GM19035 (cell line): ENCODE results near the gene BLTP1.
"Not testable (repeated sequence)": the region's sequence is repeated elsewhere in the genome, so short reads cannot be mapped to it uniquely, and the experiment has no call there.

ENCODE experiments used
- ATAC-seq: cut with Tn5 transposase; IDR thresholded peaks from one replicate; pipeline ENCODE4 v1.9.1; 2021; ENCODE audit not compliant: unreplicated experiment

The BLTP1 gene, protein sequence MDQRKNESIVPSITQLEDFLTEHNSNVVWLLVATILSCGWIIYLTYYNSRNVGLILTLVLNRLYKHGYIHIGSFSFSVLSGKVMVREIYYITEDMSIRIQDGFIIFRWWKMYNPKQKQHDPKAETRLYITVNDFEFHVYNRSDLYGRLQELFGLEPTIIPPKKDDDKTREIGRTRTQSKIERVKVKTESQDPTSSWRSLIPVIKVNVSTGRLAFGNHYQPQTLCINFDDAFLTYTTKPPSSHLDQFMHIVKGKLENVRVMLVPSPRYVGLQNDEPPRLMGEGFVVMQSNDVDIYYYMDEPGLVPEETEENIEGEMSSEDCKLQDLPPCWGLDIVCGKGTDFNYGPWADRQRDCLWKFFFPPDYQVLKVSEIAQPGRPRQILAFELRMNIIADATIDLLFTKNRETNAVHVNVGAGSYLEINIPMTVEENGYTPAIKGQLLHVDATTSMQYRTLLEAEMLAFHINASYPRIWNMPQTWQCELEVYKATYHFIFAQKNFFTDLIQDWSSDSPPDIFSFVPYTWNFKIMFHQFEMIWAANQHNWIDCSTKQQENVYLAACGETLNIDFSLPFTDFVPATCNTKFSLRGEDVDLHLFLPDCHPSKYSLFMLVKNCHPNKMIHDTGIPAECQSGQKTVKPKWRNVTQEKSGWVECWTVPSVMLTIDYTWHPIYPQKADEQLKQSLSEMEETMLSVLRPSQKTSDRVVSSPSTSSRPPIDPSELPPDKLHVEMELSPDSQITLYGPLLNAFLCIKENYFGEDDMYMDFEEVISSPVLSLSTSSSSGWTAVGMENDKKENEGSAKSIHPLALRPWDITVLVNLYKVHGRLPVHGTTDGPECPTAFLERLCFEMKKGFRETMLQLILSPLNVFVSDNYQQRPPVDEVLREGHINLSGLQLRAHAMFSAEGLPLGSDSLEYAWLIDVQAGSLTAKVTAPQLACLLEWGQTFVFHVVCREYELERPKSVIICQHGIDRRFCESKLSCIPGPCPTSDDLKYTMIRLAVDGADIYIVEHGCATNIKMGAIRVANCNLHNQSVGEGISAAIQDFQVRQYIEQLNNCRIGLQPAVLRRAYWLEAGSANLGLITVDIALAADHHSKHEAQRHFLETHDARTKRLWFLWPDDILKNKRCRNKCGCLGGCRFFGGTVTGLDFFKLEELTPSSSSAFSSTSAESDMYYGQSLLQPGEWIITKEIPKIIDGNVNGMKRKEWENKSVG (N-terminal part only)

DNA sequence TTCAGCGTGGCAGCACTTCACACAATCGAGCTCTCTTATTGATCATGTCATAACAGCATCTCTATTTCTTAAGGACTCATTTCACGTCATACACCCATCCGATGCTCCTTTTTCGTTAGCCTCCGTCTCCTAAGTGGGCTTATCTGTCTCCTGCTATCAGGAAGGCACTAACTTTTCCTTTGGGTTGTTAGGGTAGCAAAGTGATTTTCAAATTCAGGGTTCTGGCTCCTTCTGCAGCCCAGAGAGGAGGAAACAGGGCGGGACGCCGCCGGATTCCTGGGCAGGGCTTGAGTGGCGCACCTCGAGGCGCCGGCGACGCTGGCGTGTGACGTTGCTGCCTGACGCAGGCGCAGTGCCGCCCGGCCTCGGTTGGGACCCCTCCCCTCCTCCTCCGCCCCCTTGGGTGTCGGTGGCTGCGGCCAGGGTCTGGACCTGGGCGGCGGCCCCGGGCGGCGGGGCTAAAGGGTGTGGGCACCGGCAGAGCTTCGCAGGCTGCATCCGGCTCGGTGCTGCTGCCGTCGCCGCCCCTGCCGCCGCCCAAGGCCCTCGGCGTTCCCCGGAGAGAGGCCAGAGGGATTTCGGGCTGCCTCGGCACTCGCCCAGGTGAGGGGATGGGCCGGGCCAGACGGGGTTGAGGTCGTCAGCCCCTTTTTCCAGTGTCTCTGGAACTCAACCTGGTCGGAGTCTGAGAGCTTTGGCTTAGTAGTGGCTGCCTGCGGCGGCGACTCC lies at the start of gene BLTP1:
TSS of gene BLTP1 (plus strand) at position 350 of the 729 bp plus-strand sequence. CDS start 18,317 bp downstream, outside the sequence.
- ATAC-seq = peak; percentile 97

DNA sequence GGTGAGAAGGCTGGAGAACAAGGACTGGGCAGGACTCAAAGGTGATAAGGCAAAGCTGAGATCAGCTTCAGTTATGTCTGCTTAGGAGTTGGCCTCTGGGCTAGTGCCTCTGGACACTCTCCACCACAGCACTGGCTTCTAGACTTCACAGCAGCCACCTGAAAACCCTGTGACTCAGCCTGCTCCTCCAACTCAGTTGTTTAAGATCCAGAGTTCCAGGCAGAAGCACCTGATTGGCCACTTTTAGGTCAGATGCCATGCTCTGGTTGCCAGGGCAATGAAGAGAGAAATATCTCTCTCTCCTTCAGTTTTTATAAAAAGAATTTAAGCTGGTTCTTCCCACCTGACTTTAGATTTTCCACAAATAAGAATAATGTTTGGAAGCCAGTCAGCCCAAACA lies 47.9 kb upstream of the BLTP1 start:
- no peak for ATAC-seq

DNA sequence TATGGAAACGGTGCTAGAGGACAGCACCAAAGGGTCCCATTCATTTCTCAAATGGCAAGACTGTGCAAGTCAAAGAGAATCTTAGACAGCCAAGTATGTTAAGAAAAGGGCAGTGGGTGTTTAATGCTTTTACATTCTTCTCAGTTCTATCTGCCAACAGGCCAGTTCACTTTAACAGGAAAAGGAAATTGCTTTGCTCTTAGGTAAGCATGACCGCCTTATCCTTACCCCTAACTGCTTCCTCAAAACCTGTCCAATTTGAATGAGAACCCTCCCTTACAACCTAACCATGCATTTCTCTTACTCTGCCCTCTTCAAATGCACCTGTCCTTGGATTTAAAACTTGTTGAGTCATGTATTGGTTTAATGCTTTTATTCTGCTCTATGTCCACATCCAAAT lies 44.5 kb upstream of the BLTP1 start:
- no peak for ATAC-seq

DNA sequence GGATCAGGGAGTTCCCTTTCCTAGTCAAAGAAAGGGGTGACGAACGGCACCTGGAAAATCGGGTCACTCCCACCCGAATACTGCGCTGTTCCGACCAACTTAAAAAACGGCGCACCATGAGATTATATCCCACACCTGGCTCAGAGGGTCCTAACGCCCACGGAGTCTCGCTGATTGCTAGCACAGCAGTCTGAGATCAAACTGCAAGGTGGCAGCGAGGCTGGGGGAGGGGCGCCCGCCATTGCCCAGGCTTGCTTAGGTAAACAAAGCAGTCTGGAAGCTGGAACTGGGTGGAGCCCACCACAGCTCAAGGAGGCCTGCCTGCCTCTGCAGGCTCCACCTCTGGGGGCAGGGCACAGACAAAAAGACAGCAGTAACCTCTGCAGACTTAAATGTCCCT lies 41.8 kb upstream of the BLTP1 start:
- not testable (repeated sequence) for ATAC-seq

DNA sequence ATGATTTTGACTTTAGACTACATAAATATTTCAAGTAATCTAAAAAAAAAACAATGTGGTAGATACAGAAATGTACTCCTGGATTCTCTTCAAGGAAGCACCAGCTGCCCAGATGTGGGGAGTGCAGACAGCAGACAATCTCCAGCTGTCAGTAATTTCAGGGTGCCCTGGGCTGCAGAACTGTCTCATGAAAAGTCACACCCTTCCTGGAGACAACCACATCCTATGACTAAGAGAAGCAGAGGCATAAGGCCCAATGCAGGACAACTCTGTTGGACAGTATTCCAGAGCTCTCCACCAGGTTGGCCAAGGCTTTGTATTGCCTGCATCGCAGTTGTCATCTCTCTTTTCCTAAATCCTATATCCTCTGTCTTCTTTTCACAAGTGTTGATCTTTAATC lies 34.4 kb upstream of the BLTP1 start:
- no peak for ATAC-seq

DNA sequence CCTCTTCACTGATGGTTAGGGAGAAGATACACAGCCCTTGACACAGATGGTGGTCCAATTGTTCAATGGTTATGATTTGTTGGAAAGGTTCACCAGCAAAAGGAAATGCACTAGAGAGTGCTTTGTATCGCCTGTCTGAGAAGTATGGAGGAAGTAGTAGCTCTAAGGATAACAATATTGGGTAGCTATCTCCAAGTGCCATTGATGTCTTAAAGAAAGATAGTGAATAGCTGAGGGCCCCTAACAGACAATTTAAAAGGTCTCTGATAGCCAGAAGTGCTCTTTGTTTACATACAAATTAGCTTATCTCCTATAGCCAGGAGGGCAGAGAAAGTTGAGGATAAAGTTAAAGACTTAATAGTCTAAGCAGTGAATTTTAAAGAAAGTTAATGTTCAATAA lies 33.9 kb upstream of the BLTP1 start:
- no peak for ATAC-seq

DNA sequence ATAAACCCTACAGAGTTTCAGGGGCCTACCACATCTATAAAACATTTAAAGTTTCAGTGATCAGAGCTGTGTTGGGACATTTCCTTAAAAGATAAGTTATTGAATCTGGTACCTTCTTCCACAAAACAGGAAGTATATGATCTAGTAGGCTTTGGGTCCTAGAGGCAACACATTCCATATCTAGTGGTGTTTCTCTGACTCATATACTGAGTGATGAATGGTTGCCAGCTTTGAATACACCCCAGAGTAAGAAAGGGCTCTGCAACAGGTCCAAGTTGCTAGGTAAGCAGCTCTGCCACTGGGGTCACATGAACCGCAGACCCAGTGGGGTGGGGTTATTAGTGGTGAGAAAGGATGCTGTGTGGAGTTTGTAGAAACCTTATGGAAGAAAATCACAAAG lies 32.4 kb upstream of the BLTP1 start:
- ATAC-seq = no peak

DNA sequence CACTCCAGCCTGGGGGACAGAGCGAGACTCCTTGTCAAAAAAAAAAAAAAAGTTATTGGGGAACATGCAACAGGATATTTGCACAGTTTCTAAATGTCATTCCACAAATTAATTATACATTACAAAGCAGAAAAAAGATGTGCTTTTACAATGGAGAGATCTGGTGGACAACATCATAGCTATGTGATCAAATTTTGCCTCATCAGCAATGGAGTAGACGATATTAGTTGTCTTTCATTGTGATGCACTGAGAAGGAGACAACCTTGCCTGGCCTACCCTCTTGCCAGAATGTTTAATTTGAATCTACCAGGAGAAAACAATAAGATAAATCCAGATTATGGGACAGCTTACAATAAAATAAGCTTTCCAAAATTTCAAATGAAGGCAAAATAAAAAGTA lies 30.5 kb upstream of the BLTP1 start:
- no peak for ATAC-seq

DNA sequence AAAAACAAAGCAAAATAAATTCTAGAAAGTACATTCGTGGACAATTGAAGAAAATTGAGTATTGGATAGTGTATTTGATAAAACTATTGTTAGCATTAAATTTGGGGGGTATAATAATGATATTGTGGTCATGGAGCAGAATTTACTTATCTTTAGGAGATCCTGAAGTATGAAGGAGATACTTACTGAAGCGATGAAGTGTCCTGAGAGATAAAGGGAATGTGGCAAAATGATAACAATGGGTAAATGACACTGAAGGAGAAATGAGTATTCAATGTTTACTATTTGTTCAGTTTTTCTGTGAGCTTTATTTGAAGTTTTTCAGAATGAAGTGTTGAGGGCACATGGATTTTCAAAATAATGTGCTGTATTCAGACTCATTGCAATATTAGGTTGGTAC lies 30.0 kb upstream of the BLTP1 start:
- ATAC-seq = no peak

DNA sequence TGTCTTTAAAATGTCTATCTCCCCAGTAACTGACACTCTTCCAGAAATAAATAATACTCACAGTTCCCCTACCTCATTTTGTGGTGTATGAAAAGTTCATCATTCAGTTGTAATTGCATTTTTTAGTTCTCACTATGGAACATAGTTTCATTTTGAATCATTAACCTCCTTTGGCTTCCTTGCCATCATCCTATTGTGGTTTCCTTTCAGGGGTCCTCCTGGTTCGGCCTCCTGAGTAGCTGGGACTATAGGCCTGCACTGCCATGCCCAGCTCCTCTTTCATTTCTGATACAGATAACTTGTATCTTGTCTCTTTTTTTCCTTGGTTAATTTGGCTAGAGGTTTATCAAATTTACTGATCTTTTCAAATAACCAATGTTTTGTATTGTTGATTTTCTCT lies 23.1 kb upstream of the BLTP1 start:
- no peak for ATAC-seq

DNA sequence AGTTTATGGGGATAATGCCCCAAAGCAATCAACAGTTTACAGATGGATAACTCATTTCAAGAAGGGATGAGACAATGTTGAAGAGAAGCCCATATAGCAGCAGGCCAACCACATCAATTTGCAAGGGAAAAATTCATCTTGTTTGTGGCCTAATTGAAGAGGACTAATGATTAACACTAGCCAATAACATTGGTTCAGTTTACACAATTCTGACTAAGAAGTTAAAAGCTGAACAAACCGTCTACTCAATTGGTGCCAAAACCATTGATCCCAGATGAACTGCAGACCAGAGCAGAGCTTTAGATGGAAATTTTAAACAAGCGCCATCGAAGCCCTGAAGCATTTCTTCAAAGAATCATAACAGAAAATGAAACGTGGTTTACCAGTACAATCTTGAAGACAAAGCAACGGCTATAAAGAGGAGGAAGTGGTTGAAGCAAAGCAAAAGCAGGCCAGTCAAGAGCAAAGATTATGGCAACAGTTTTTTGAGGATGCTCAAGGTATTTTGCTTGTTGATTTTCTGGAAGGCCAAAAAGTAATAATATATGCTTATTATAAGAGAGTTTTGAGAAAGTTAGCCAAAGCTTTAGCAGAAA lies 20.5 kb upstream of the BLTP1 start:
- peak; percentile 64 for ATAC-seq

DNA sequence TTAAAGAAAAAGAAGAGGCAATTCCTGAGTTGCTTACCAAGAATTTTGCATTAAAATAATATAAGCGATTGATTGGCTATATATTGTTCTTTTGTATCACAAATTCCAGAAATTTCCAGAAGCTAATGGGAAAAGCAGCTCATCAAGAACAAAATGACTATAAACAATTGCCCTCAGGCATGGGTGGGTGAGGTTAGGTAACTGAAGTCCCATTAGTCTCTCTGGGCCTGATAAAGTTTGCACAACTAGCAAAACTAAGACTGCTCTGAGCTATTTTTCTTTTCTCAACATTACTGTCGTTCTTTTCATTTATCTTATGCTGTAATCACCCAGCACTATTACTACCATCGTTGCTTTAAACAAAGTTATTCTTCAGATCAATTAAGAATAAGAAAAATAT lies 19.2 kb upstream of the BLTP1 start:
- no peak for ATAC-seq

DNA sequence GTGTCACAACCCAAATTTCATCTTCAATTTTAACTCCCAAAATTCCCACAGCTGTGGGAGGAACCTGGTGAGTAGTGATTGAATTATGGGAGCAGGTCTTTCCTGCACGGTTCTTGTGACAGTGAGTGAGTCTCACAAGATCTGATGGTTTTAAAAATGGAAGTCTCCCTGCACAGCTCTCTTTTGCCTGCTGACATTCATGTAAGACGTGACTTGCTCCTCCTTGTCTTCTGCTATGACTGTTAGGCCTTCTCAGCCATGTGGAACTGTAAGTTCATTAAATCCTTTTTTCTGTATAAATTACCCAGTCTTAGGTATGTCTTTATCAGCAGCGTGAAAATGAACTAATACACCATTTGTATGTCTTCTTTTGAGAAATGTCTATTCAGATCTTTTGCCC lies 13.0 kb upstream of the BLTP1 start:
- no peak for ATAC-seq

DNA sequence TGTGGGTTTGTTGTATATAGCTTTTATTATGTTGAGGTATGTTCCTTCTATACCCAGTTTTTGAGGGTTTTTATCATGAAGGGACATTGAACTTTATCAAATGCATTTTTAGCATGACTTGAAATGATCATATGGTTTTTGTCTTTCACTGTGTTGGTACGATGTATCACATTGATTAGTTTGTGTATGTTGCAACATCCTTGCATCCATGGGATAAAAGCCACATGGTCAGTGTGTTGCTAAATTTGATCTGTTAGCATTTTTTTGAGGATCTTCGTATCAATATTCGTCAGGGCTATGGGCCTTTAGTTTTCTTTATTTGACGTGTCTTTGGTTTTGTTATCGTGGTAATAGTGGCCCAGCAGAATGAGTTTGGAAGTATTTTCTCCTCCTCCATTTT lies 11.3 kb upstream of the BLTP1 start:
- ATAC-seq = no peak

DNA sequence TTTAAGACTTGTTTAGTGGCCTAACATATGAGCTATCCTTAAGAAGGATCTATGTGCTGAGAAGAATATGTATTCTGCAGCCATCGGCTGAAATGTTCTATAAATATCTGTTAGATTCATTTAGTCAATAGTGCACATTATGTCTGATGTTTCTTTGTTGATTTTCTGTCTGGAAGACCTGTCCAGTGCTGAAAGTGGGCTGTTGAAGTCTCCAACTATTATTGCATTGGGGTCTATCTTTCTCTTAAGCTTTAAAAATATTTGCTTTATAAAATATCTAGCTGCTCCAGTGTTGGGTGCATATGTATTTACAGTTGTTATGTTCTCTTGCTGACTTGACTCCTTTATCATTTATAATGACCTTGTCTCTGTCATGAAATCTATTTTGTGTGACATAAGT lies 9.4 kb upstream of the BLTP1 start:
- ATAC-seq = no peak

DNA sequence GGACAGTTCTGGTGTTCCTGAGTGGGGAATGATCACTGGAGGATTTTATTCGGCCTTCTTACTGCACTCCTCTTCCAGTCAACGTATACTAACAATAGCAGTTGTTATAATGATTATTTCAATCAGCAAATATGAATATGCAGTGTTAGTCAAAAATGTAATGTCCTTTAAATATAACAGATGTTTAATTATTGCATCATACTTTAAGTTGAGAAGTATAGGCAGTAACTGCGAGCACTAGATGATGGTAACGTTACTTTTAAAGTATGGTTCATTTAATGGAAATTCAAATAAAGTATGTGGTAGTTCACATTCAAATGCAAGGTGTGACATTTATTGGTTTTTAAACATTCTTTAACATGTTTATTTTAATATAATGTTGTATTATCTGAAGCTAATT lies 5.5 kb upstream of the BLTP1 start:
- no peak for ATAC-seq

DNA sequence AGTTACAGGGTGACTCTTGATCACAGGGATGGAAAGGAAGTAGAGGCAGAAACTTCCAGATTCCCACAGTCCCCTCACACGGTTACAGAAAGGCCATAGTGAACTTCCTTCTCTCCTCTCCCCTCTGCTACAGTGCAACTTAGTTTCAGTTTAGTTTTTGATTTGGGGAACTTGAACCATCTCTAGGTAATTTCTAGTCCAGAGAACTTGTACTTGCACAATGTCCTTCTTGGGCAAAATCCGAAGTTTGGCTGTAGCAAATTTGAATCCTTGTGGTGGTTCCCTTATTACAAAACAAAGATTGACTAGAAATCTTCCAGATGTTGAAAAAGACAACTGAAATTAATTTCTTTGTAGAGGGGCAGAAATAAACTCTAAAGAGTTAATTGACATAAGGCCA lies 1.2 kb upstream of the BLTP1 start:
- no peak for ATAC-seq

DNA sequence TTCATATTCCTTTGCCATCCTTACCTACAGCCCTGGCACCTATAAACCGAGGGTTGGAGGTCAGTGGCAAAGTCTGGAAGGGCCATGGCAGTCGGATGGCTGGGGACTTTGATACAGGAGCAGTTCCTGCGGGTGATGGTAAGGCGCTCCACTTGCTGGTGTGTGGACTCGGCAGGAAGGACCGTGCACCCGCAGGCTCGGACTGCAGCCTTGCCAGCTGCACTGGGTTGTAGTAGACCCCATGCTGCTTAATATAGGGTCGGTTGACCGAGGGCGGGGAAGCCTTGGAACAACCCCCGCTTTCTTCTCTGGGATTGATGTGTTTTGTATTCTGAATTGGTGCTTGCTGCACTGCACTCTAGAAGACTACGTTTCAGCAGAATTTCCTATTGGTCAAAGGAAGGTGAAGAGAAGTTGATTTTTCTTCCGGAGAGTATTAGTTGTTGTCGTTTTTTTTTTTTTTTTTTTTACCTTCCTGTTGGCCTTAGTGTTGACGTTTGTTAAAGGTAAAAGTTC lies 638 bp downstream of the BLTP1 start:
- peak; percentile 43 for ATAC-seq

DNA sequence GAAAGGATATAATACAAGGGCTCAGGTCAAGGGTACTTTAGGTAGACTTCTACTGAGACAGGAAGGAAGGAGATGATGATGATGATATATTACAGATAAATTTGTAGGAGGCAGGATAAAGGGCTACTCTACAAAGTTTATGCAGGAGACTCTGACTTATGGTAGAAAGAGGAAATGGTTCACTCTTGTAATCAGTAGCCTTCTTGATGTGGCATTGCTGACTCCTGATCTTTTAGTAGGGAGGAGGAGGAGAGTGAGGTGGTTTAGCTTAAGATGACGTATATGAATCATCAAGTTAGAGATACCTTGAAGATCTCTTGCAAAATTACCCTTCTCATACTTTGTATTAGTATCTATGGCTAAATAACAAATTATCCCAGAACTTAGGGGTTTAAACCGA lies 4.7 kb downstream of the BLTP1 start:
- no peak for ATAC-seq

DNA sequence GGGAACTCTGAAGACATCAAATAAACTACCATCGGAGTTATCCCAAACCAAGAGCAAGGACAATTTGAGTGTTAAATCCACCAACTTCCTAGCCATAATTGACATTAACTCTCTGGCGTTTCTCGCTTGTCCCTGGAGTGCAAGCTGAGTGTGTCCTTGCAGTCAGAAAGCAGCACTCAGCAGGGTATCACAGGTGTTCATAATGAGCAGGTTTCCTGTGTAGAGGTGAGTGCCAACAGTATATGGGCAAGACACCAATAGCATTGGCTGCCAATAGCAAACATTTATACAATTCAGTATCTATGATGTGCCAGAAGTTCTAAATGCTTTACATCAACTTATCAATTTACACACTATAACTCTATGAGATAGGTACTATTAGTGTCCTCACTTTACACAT lies 11.2 kb downstream of the BLTP1 start:
- no peak for ATAC-seq
